Measurements from ENCODE around the gene RRBP1.

RRBP1 gene

DNA sequence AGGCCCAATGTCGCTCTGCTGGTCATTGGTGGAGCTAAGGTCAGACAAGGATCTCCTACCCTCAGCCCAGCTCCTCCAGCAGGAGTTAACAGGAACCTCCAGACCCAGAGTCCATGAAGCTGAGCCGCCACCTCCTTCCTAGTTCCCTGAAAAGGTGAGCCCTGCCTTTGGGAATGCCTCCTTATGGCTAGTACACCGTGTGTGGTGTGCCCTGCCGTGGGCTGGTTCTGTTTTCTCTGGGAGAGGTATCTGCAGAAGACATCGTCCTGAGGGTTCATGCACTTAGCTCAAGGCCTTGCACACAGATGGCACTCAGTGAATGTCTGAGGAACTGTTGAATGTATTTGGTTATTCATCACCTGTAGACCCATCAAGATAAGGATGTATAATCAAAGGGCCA lies 33.0 kb upstream of the RRBP1 start:
- Histone ChIP-seq H3K4me3 (replicated peaks; ENCODE audit: insufficient read depth, low read length) (no peak overlapping the region), H3K27ac (replicated peaks) (no peak overlapping the region), H3K27me3 (ENCODE audit: insufficient read depth, poor library complexity, severe bottlenecking) (no peaks in the 10 kb centered on the region)
- no peak for TF ChIP-seq GABPA (IDR thresholded peaks at IDR 0.05; ENCODE audit: low read depth)
- TF ChIP-seq, protein P1, sequence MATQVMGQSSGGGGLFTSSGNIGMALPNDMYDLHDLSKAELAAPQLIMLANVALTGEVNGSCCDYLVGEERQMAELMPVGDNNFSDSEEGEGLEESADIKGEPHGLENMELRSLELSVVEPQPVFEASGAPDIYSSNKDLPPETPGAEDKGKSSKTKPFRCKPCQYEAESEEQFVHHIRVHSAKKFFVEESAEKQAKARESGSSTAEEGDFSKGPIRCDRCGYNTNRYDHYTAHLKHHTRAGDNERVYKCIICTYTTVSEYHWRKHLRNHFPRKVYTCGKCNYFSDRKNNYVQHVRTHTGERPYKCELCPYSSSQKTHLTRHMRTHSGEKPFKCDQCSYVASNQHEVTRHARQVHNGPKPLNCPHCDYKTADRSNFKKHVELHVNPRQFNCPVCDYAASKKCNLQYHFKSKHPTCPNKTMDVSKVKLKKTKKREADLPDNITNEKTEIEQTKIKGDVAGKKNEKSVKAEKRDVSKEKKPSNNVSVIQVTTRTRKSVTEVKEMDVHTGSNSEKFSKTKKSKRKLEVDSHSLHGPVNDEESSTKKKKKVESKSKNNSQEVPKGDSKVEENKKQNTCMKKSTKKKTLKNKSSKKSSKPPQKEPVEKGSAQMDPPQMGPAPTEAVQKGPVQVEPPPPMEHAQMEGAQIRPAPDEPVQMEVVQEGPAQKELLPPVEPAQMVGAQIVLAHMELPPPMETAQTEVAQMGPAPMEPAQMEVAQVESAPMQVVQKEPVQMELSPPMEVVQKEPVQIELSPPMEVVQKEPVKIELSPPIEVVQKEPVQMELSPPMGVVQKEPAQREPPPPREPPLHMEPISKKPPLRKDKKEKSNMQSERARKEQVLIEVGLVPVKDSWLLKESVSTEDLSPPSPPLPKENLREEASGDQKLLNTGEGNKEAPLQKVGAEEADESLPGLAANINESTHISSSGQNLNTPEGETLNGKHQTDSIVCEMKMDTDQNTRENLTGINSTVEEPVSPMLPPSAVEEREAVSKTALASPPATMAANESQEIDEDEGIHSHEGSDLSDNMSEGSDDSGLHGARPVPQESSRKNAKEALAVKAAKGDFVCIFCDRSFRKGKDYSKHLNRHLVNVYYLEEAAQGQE (IDR thresholded peaks at IDR 0.05; ENCODE audit: insufficient replicate concordance, low read depth): no peak
- TF ChIP-seq SPI1 (IDR thresholded peaks at IDR 0.05; ENCODE audit: borderline replicate concordance, low read depth): no peak
- TF ChIP-seq POLR2AphosphoS5 (IDR thresholded peaks at IDR 0.05; ENCODE audit: low read depth): no peak
- TF ChIP-seq CTCF (IDR thresholded peaks at IDR 0.05; ENCODE audit: insufficient read depth, low read length): no peak
- DNase-seq (ENCODE audit: low read depth in 1 of 2, low spot score in 1 of 2): no peak

DNA sequence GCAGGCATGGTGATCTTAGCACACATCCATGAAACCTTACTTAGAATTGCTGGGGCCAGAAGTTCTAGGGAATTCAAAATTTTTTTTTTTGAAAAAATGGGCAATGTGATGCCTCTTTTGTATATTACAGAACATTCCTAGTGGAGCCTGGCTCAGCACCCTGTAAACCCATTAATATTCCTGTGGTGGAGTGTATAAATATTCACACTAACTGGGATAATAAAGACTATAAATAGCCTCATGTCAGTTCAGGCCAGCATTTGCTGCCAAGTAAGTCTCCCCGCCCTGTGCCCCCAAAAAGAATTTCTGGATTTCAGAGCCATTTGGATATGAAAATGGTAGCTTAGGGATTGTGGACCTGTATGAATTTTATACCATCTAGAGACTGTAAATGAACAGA lies 32.6 kb upstream of the RRBP1 start:
- no peak overlapping the region for H3K4me3 ChIP-seq (replicated peaks; ENCODE audit: insufficient read depth, low read length)
- TF ChIP-seq CTCF (IDR thresholded peaks at IDR 0.05; ENCODE audit: insufficient read depth, low read length) (no peak), POLR2AphosphoS5 (IDR thresholded peaks at IDR 0.05; ENCODE audit: low read depth) (no peak), SPI1 (IDR thresholded peaks at IDR 0.05; ENCODE audit: borderline replicate concordance, low read depth) (no peak), GABPA (IDR thresholded peaks at IDR 0.05; ENCODE audit: low read depth) (no peak)
- TF ChIP-seq, protein P1 (IDR thresholded peaks at IDR 0.05; ENCODE audit: insufficient replicate concordance, low read depth): no peak
- no peak overlapping the region for H3K27ac ChIP-seq (replicated peaks)
- DNase-seq (ENCODE audit: low read depth in 1 of 2, low spot score in 1 of 2): no peak
- no peaks in the 10 kb centered on the region for H3K27me3 ChIP-seq (ENCODE audit: insufficient read depth, poor library complexity, severe bottlenecking)

- no peak overlapping the region for H3K27ac ChIP-seq (replicated peaks)
- no peaks in the 10 kb centered on the region for H3K27me3 ChIP-seq (ENCODE audit: insufficient read depth, poor library complexity, severe bottlenecking)
- no peak overlapping the region for H3K4me3 ChIP-seq (replicated peaks; ENCODE audit: insufficient read depth, low read length)
- DNase-seq (ENCODE audit: low read depth in 1 of 2, low spot score in 1 of 2): no peak
- no peak for TF ChIP-seq POLR2AphosphoS5 (IDR thresholded peaks at IDR 0.05; ENCODE audit: low read depth)
- no peak for TF ChIP-seq CTCF (IDR thresholded peaks at IDR 0.05; ENCODE audit: insufficient read depth, low read length)
- no peak for TF ChIP-seq SPI1 (IDR thresholded peaks at IDR 0.05; ENCODE audit: borderline replicate concordance, low read depth)
- no peak for TF ChIP-seq GABPA (IDR thresholded peaks at IDR 0.05; ENCODE audit: low read depth)
- TF ChIP-seq, protein P1 (IDR thresholded peaks at IDR 0.05; ENCODE audit: insufficient replicate concordance, low read depth): no peak
Observed at GRCh38 chr20:17712708-17713107, 30.7 kb upstream of the RRBP1 start.

Measured in HL-60 (cell line).